ENCODE data around the gene MLC1.
"Not testable (repeated sequence)": the region's sequence is repeated elsewhere in the genome, so short reads cannot be mapped to it uniquely, and the experiment has no call there.

The MLC1 gene

DNA sequence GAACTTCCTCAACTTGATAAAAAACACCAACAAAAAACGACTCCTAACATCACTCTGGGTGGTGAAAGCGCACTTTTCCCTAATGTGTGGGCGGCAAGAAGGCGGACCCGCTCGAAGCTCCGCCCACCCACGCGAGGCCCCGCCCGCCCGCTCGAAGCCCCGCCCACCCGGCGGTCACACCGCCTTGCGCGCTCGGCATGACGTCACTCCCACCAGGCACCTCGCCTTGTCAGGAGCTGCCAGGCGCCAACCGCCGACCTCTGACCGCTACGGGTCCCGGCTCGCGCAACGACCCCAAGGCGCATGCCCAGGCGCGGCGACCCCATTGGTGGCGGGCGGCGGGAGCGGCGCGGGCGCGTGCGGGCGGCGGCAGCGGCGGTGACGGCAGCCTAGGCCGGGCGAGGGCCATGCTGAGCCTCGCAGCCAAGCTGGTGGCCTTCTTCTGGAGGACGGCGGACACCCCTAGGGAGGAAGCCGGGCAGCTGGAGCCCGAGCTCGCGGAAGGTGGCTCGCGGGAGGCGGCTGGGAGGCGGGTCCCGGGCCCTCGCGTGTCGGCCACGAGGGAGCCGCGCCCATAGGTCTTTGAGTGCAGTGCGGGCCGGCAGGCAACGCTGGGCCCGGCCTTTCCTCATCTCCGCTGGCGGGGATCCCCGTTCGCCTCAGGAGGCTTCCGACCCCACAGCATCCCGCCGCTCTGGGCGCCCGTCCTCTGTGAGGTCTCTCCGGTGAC is 4.6 kb upstream of the MLC1 start, which contains the start of gene MOV10L1:
MOV10L1 (plus strand) TSS at position 325 of the 730 bp plus-strand sequence; CDS start at position 408, 83 bp downstream.
- POLR2A ChIA-PET = no interaction called here

GRCh38 chr22:50089231-50089630 is 4.0 kb upstream of the MLC1 start:
- no peaks in the 10 kb centered on the region for H3K27me3 ChIP-seq (replicated peaks in 2 of 5; ENCODE audit: control insufficient read depth in 4 of 5, insufficient read depth in 5 of 5, low read length in 4 of 5)
- ChIA-PET CTCF (interaction anchor here (0.7 kb wide), 1 partner anchor 25 kb away, joined by 3 read pairs; no protein-coding TSS in a partner anchor), POLR2A (no interaction called here)
- no peak overlapping the region for H3K27ac ChIP-seq (ENCODE audit: insufficient read depth in 1 of 2, low read depth in 1 of 2, low read length in 2 of 2, poor library complexity in 1 of 2, severe bottlenecking in 2 of 2)
- H3K9me3 ChIP-seq (ENCODE audit: control extremely low read depth in 1 of 5, control insufficient read depth in 4 of 5, insufficient read depth in 2 of 5, low read depth in 1 of 5, low read length in 4 of 5) = peaks cover 0 to 17% (median 0%) of the 10 kb centered on the region in 5 experiments
- WGBS (ENCODE audit: insufficient coverage) = 95% methylated on average over 10 of the region's 11 CpGs
- H3K4me3 ChIP-seq (ENCODE audit: control insufficient read depth in 1 of 7, extremely low read depth in 1 of 7, insufficient read depth in 4 of 7, low read depth in 2 of 7, low read length in 6 of 7) = no peak overlapping the region
- DNase-seq = no peak
- H3K36me3 ChIP-seq (ENCODE audit: control insufficient read depth in 4 of 4, insufficient read depth in 4 of 4, low read length in 3 of 4) = no peaks in the 10 kb centered on the region
- peaks cover 0 to 18% (median 13%) of the 10 kb centered on the region in 4 experiments for H3K4me1 ChIP-seq (ENCODE audit: control extremely low read depth in 1 of 4, control insufficient read depth in 4 of 4, insufficient read depth in 4 of 4, low read length in 3 of 4)

More for the DNA sequence above, 4.6 kb upstream of the MLC1 start, which contains the start of gene MOV10L1:
- DNase-seq = peak; percentile 44 to 83 (median 73)
- H3K27ac ChIP-seq (ENCODE audit: insufficient read depth in 1 of 2, low read depth in 1 of 2, low read length in 2 of 2, poor library complexity in 1 of 2, severe bottlenecking in 2 of 2) = no peak within 1 kb of the TSS
- no peak within 1 kb of the TSS for H3K4me3 ChIP-seq (ENCODE audit: control insufficient read depth in 1 of 7, extremely low read depth in 1 of 7, insufficient read depth in 4 of 7, low read depth in 2 of 7, low read length in 6 of 7)
- H3K27me3 ChIP-seq (replicated peaks in 2 of 5; ENCODE audit: control insufficient read depth in 4 of 5, insufficient read depth in 5 of 5, low read length in 4 of 5) = no peaks in the 10 kb centered on the region
- peaks cover 0 to 17% (median 0%) of the 10 kb centered on the region in 5 experiments for H3K9me3 ChIP-seq (ENCODE audit: control extremely low read depth in 1 of 5, control insufficient read depth in 4 of 5, insufficient read depth in 2 of 5, low read depth in 1 of 5, low read length in 4 of 5)
- H3K36me3 ChIP-seq (ENCODE audit: control insufficient read depth in 4 of 4, insufficient read depth in 4 of 4, low read length in 3 of 4) = no peaks in the 10 kb centered on the region
- CTCF ChIA-PET = interaction anchor here (0.7 kb wide), 1 partner anchor 26 kb away, joined by 3 read pairs; no protein-coding TSS in a partner anchor
- WGBS (ENCODE audit: insufficient coverage) = 66% methylated on average over 83 of the region's 83 CpGs
- H3K4me1 ChIP-seq (ENCODE audit: control extremely low read depth in 1 of 4, control insufficient read depth in 4 of 4, insufficient read depth in 4 of 4, low read length in 3 of 4) = peaks cover 0 to 12% (median 7%) of the 10 kb centered on the region in 4 experiments

DNA sequence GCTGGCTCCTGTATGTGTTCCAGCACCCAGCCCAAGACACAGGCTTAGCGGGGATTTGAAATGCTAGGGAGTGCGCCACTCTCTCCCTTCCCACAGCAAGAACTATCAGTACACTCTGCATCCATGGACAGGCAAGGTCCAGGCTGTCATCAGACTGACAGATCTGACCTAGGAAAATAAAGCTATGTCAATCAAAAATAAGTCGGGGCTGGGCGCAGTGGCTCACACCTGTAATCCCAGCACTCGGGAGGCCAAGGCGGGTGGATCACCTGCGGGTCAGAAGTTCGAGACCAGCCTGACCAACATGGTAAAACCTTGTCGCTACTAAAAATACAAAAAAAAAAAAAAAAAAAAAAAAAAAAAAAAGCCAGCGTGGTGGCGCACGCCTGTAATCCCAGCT is 2.9 kb upstream of the MLC1 start:
- Histone ChIP-seq H3K4me3 (ENCODE audit: control insufficient read depth in 1 of 7, extremely low read depth in 1 of 7, insufficient read depth in 4 of 7, low read depth in 2 of 7, low read length in 6 of 7) (peak overlapping the region in 1 of 7 experiments; percentile 33), H3K27ac (ENCODE audit: insufficient read depth in 1 of 2, low read depth in 1 of 2, low read length in 2 of 2, poor library complexity in 1 of 2, severe bottlenecking in 2 of 2) (no peak overlapping the region), H3K4me1 (ENCODE audit: control extremely low read depth in 1 of 4, control insufficient read depth in 4 of 4, insufficient read depth in 4 of 4, low read length in 3 of 4) (peaks cover 0 to 30% (median 24%) of the 10 kb centered on the region in 4 experiments), H3K27me3 (replicated peaks in 2 of 5; ENCODE audit: control insufficient read depth in 4 of 5, insufficient read depth in 5 of 5, low read length in 4 of 5) (no peaks in the 10 kb centered on the region), H3K9me3 (ENCODE audit: control extremely low read depth in 1 of 5, control insufficient read depth in 4 of 5, insufficient read depth in 2 of 5, low read depth in 1 of 5, low read length in 4 of 5) (peaks cover 0 to 17% (median 0%) of the 10 kb centered on the region in 5 experiments), H3K36me3 (ENCODE audit: control insufficient read depth in 4 of 4, insufficient read depth in 4 of 4, low read length in 3 of 4) (peaks cover 0 to 3% (median under 1%) of the 10 kb centered on the region in 4 experiments)
- CTCF ChIA-PET = interaction anchor here (0.7 kb wide), 1 partner anchor 15 kb away, joined by 4 read pairs; no protein-coding TSS in a partner anchor
- 100% methylated on average over 2 of the region's 12 CpGs for WGBS (ENCODE audit: insufficient coverage)
- no peak for DNase-seq
- POLR2A ChIA-PET = no interaction called here

DNA sequence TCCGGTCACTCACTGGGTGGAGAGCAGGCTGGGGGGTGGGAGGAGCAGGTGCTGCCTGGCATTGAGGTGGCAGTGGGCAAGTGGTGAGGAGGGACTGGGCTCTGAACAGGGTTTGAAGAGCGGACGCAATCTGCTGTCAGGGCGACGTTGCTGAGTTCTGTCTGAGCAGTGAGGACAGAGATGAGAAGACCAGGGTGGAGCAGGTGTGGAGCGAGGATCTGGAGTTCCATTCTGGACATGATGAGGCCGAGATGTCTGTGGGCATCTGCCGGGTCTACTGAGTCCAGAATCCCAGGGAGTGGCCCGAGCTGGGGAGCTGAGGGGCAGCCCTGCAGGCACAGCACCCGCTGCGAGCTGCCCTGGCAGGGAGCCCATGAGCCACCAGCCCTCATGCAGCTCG is 2.4 kb upstream of the MLC1 start:
- POLR2A ChIA-PET = interaction anchor here (0.7 kb wide), 1 partner anchor 136 kb away, joined by 3 read pairs; no protein-coding TSS in a partner anchor
- H3K9me3 ChIP-seq (ENCODE audit: control extremely low read depth in 1 of 5, control insufficient read depth in 4 of 5, insufficient read depth in 2 of 5, low read depth in 1 of 5, low read length in 4 of 5) = peaks cover 0 to 17% (median 0%) of the 10 kb centered on the region in 5 experiments
- H3K4me3 ChIP-seq (ENCODE audit: control insufficient read depth in 1 of 7, extremely low read depth in 1 of 7, insufficient read depth in 4 of 7, low read depth in 2 of 7, low read length in 6 of 7) = peak overlapping the region in 1 of 7 experiments; percentile 33
- CTCF ChIA-PET = interaction anchor here (1.3 kb wide), 1 partner anchor 25 kb away, joined by 3 read pairs; no protein-coding TSS in a partner anchor
- H3K36me3 ChIP-seq (ENCODE audit: control insufficient read depth in 4 of 4, insufficient read depth in 4 of 4, low read length in 3 of 4) = peaks cover 0 to 8% (median 3%) of the 10 kb centered on the region in 4 experiments
- DNase-seq = no peak
- H3K27ac ChIP-seq (ENCODE audit: insufficient read depth in 1 of 2, low read depth in 1 of 2, low read length in 2 of 2, poor library complexity in 1 of 2, severe bottlenecking in 2 of 2) = no peak overlapping the region
- WGBS (ENCODE audit: insufficient coverage) = 96% methylated on average over 10 of the region's 12 CpGs
- H3K4me1 ChIP-seq (ENCODE audit: control extremely low read depth in 1 of 4, control insufficient read depth in 4 of 4, insufficient read depth in 4 of 4, low read length in 3 of 4) = peaks cover 0 to 32% (median 28%) of the 10 kb centered on the region in 4 experiments
- no peaks in the 10 kb centered on the region for H3K27me3 ChIP-seq (replicated peaks in 2 of 5; ENCODE audit: control insufficient read depth in 4 of 5, insufficient read depth in 5 of 5, low read length in 4 of 5)

DNA sequence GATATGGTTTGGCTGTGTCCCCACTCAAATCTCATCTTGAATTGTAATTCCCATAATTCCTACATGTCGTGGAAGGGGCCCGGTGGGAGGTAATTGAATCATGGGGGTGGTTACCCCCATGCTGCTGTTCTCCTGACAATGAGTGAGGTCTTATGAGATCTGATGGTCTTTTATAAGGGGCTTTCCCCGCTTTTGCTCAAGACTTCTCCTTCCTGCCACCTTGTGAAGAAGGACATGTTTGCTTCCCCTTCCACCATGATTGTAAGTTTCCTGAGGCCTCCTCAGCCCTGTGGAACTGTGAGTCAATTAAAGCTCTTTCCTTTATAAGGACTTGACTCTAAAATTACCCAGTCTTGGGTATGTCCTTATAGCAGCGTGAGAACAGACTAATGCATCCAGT is 1.7 kb upstream of the MLC1 start:
- H3K9me3 ChIP-seq (ENCODE audit: control extremely low read depth in 1 of 5, control insufficient read depth in 4 of 5, insufficient read depth in 2 of 5, low read depth in 1 of 5, low read length in 4 of 5) = peaks cover 0 to 17% (median 0%) of the 10 kb centered on the region in 5 experiments
- ChIA-PET CTCF (interaction anchor here (1.3 to 3.5 kb wide), 4 partner anchors 22 to 41 kb away, joined by 3 to 14 read pairs (median 6); no protein-coding TSS in a partner anchor), POLR2A (interaction anchor here (0.7 to 2.4 kb wide), 3 partner anchors 21 to 136 kb away, joined by 3 to 10 read pairs (median 3); no protein-coding TSS in a partner anchor)
- 100% methylated on average over 2 of the region's 4 CpGs for WGBS (ENCODE audit: insufficient coverage)
- DNase-seq = peak in 2 of 3 donors; percentile 64
- peak overlapping the region in 1 of 7 experiments; percentile 33 for H3K4me3 ChIP-seq (ENCODE audit: control insufficient read depth in 1 of 7, extremely low read depth in 1 of 7, insufficient read depth in 4 of 7, low read depth in 2 of 7, low read length in 6 of 7)
- H3K4me1 ChIP-seq (ENCODE audit: control extremely low read depth in 1 of 4, control insufficient read depth in 4 of 4, insufficient read depth in 4 of 4, low read length in 3 of 4) = peaks cover 0 to 32% (median 29%) of the 10 kb centered on the region in 4 experiments
- H3K27ac ChIP-seq (ENCODE audit: insufficient read depth in 1 of 2, low read depth in 1 of 2, low read length in 2 of 2, poor library complexity in 1 of 2, severe bottlenecking in 2 of 2); H3K27me3 ChIP-seq (replicated peaks in 2 of 5; ENCODE audit: control insufficient read depth in 4 of 5, insufficient read depth in 5 of 5, low read length in 4 of 5): not testable (repeated sequence)
- peaks cover 0 to 12% (median 6%) of the 10 kb centered on the region in 4 experiments for H3K36me3 ChIP-seq (ENCODE audit: control insufficient read depth in 4 of 4, insufficient read depth in 4 of 4, low read length in 3 of 4)

- Histone ChIP-seq H3K27ac (ENCODE audit: insufficient read depth in 1 of 2, low read depth in 1 of 2, low read length in 2 of 2, poor library complexity in 1 of 2, severe bottlenecking in 2 of 2) (no peak overlapping the region), H3K36me3 (ENCODE audit: control insufficient read depth in 4 of 4, insufficient read depth in 4 of 4, low read length in 3 of 4) (peaks cover 0 to 15% (median 6%) of the 10 kb centered on the region in 4 experiments), H3K4me3 (ENCODE audit: control insufficient read depth in 1 of 7, extremely low read depth in 1 of 7, insufficient read depth in 4 of 7, low read depth in 2 of 7, low read length in 6 of 7) (no peak overlapping the region), H3K4me1 (ENCODE audit: control extremely low read depth in 1 of 4, control insufficient read depth in 4 of 4, insufficient read depth in 4 of 4, low read length in 3 of 4) (peaks cover 0 to 33% (median 29%) of the 10 kb centered on the region in 4 experiments), H3K9me3 (ENCODE audit: control extremely low read depth in 1 of 5, control insufficient read depth in 4 of 5, insufficient read depth in 2 of 5, low read depth in 1 of 5, low read length in 4 of 5) (peaks cover 0 to 17% (median 0%) of the 10 kb centered on the region in 5 experiments), H3K27me3 (replicated peaks in 2 of 5; ENCODE audit: control insufficient read depth in 4 of 5, insufficient read depth in 5 of 5, low read length in 4 of 5) (no peaks in the 10 kb centered on the region)
- no peak for DNase-seq
- CTCF ChIA-PET = interaction anchor here (0.8 to 3.5 kb wide), 12 partner anchors 12 to 129 kb away, joined by 3 to 14 read pairs (median 6); no protein-coding TSS in a partner anchor
- no CpG with 5 or more reads among the region's 5 CpGs for WGBS (ENCODE audit: insufficient coverage)
- POLR2A ChIA-PET = interaction anchor here (1.0 to 2.4 kb wide), 4 partner anchors 19 to 104 kb away, joined by 3 to 10 read pairs (median 6); no protein-coding TSS in a partner anchor
Observed at GRCh38 chr22:50086526-50086925, 1.3 kb upstream of the MLC1 start.
